Measurements from ENCODE around the gene KIRREL3.

The KIRREL3 gene

GRCh38 chr11:126507646-126508045 is 492.9 kb downstream of the KIRREL3 start:
- DNase-seq (ENCODE audit: low spot score): no peak

GRCh38 chr11:126506789-126507188 is 493.8 kb downstream of the KIRREL3 start:
- no peak for DNase-seq (ENCODE audit: low spot score)

GRCh38 chr11:126502982-126503381 is 497.6 kb downstream of the KIRREL3 start:
- DNase-seq (ENCODE audit: low spot score): no peak

GRCh38 chr11:126502159-126502558 is 498.4 kb downstream of the KIRREL3 start:
- DNase-seq (ENCODE audit: low spot score): no peak

- no peak for DNase-seq (ENCODE audit: low spot score)
Measured at GRCh38 chr11:126501641-126502040, 498.9 kb downstream of the KIRREL3 start.

- no peak for DNase-seq (ENCODE audit: low spot score)
Measured at GRCh38 chr11:126500981-126501380, 499.6 kb downstream of the KIRREL3 start.

- no peak for DNase-seq (ENCODE audit: low spot score)
Measured at GRCh38 chr11:126499131-126499752, 501.3 kb downstream of the KIRREL3 start.

GRCh38 chr11:126498281-126498680 is 502.3 kb downstream of the KIRREL3 start:
- no peak for DNase-seq (ENCODE audit: low spot score)

GRCh38 chr11:126497581-126498122 is 502.9 kb downstream of the KIRREL3 start:
- no peak for DNase-seq (ENCODE audit: low spot score)

- DNase-seq (ENCODE audit: low spot score): no peak
Measured at GRCh38 chr11:126496576-126497337, 503.8 kb downstream of the KIRREL3 start.

- DNase-seq (ENCODE audit: low spot score): no peak
Measured at GRCh38 chr11:126495281-126496220, 505.0 kb downstream of the KIRREL3 start.

GRCh38 chr11:126494831-126495230 is 505.7 kb downstream of the KIRREL3 start:
- DNase-seq (ENCODE audit: low spot score): no peak

- DNase-seq (ENCODE audit: low spot score): no peak
Measured at GRCh38 chr11:126492331-126493082, 508.1 kb downstream of the KIRREL3 start.

- DNase-seq (ENCODE audit: low spot score): no peak
Measured at GRCh38 chr11:126491092-126491491, 509.5 kb downstream of the KIRREL3 start.

GRCh38 chr11:126489836-126490660 is 510.5 kb downstream of the KIRREL3 start:
- DNase-seq (ENCODE audit: low spot score): no peak

- DNase-seq (ENCODE audit: low spot score): no peak
Measured at GRCh38 chr11:126488591-126489370, 511.8 kb downstream of the KIRREL3 start.

- DNase-seq (ENCODE audit: low spot score): no peak
Measured at GRCh38 chr11:126487711-126488110, 512.9 kb downstream of the KIRREL3 start.

- DNase-seq (ENCODE audit: low spot score): no peak
Measured at GRCh38 chr11:126485986-126486635, 514.5 kb downstream of the KIRREL3 start.
